H1 (cell line): ENCODE results near the gene C2orf72. TPM values are rescaled to one million over a fixed set of nuclear protein-coding genes. Genes with fewer than 3 reads are reported as not detected.

Source experiments
- CTCF ChIA-PET: fragments of 300-600 bp; sonication (Branson Sonifier 250); formaldehyde crosslinking; loops from one replicate; lab custom pipeline; 2021; ENCODE audit not compliant: partially characterized antibody; lab: Charles Lee
- POLR2A ChIA-PET: fragments of 300-600 bp; sonication (Branson Sonifier 250); formaldehyde crosslinking; loops from one replicate; lab custom pipeline; 2021; ENCODE audit warnings: inconsistent platforms; ENCODE audit not compliant: partially characterized antibody; lab: Charles Lee
- DNase-seq, 2 experiments: peaks; one replicate each; pipeline versions ENCODE4 v3.0.0 to v3.0.0-alpha.2; 2010 to 2022; ENCODE audit warnings: low spot score in 2 of 2, low read depth in 1 of 2, mixed read lengths in 1 of 2
- FAIRE-seq: peaks from 2 replicates; lab custom pipeline; 2011; peaks lifted over from hg19 to GRCh38; lab: Jason Lieb, UNC
- H2AFZ ChIP-seq: 2 replicates; pipeline ENCODE4 v1.8.1; 2012; ENCODE audit warnings: low read length, inconsistent platforms
- H2AK5ac ChIP-seq: 2 replicates; pipeline ENCODE4 v1.6.1; 2013; ENCODE audit warnings: low read depth, low read length
- H2BK120ac ChIP-seq: replicated peaks from 2 replicates; pipeline ENCODE3; 2013; ENCODE audit warnings: low read depth, low read length, inconsistent platforms
- H2BK12ac ChIP-seq: 2 replicates; pipeline ENCODE4 v1.6.1; 2013; ENCODE audit warnings: low read depth, low read length
- H2BK15ac ChIP-seq: 2 replicates; pipeline ENCODE4 v1.6.1; 2013; ENCODE audit warnings: low read length
- H2BK20ac ChIP-seq: 2 replicates; pipeline ENCODE4 v1.6.1; 2013; ENCODE audit warnings: low read length
- H2BK5ac ChIP-seq: 2 replicates; pipeline ENCODE4 v1.6.1; 2013; ENCODE audit warnings: low read depth, low read length
- H3K14ac ChIP-seq: 2 replicates; pipeline ENCODE4 v1.6.1; 2013; ENCODE audit warnings: inconsistent platforms; ENCODE audit not compliant: insufficient read length
- H3K18ac ChIP-seq: 2 replicates; pipeline ENCODE4 v1.6.1; 2013; ENCODE audit warnings: low read length; ENCODE audit errors: extremely low read depth
- H3K23ac ChIP-seq: 2 replicates; pipeline ENCODE4 v1.6.1; 2013; ENCODE audit warnings: inconsistent platforms; ENCODE audit not compliant: insufficient read length
- H3K23me2 ChIP-seq: 2 replicates; pipeline ENCODE4 v1.6.1; 2013; ENCODE audit warnings: low read depth, low read length
- H3K27ac ChIP-seq: 2 replicates; pipeline ENCODE4 v1.6.1; 2011; ENCODE audit warnings: low read depth, low read length, inconsistent platforms
- H3K27me3 ChIP-seq, 4 experiments: replicated peaks in 1 of 4; 1 replicate in 1 of 4; 2 replicates in 3 of 4; pipeline versions ENCODE4 v1.6.1 to v1.8.1; 2011 to 2013; ENCODE audit warnings: low read length in 3 of 4, mild to moderate bottlenecking in 3 of 4, inconsistent platforms in 2 of 4, mixed read lengths in 2 of 4, moderate library complexity in 1 of 4; ENCODE audit not compliant: control insufficient read depth in 3 of 4, insufficient read depth in 3 of 4; ENCODE audit errors: extremely low read depth in 1 of 4
- H3K36me3 ChIP-seq, 4 experiments: 2 replicates each; pipeline versions ENCODE4 v1.6.1 to v1.8.1; 2011 to 2013; ENCODE audit warnings: mild to moderate bottlenecking in 4 of 4, low read length in 3 of 4, moderate library complexity in 2 of 4, control low read depth in 1 of 4, inconsistent platforms in 1 of 4; ENCODE audit not compliant: insufficient read depth in 4 of 4, control insufficient read depth in 2 of 4
- H3K4ac ChIP-seq: replicated peaks from 2 replicates; pipeline ENCODE3; 2013; ENCODE audit warnings: low read length, low read depth, mixed read lengths, inconsistent platforms; ENCODE audit not compliant: insufficient read length
- H3K4me1 ChIP-seq, 4 experiments: replicated peaks in 1 of 4; 1 replicate in 1 of 4; 2 replicates in 3 of 4; pipeline versions ENCODE4 v1.6.1 to v1.8.1; 2011 to 2013; ENCODE audit warnings: low read length in 3 of 4, inconsistent platforms in 2 of 4, mixed read lengths in 1 of 4; ENCODE audit not compliant: insufficient read depth in 4 of 4, control insufficient read depth in 3 of 4
- H3K4me2 ChIP-seq, 2 experiments: 2 replicates each; pipeline versions ENCODE4 v1.6.1 to v1.8.1; 2011 to 2013; ENCODE audit warnings: low read depth in 2 of 2, low read length in 2 of 2, control low read depth in 1 of 2, inconsistent platforms in 1 of 2, mild to moderate bottlenecking in 1 of 2; ENCODE audit not compliant: insufficient read depth in 1 of 2
- H3K4me3 ChIP-seq, 4 experiments: fragments of 200-600, 300-600 bp in 1 of 4; sonication (generic), shearing (Covaris generic), sonication (Bioruptor Twin) in 1 of 4; 2 replicates each; pipeline versions ENCODE4 v1.5.1 to v1.8.1; 2011 to 2016; ENCODE audit warnings: low read length in 4 of 4, low read depth in 3 of 4, control low read depth in 2 of 4, inconsistent platforms in 2 of 4, mild to moderate bottlenecking in 2 of 4, mixed read lengths in 1 of 4, moderate library complexity in 1 of 4; ENCODE audit not compliant: insufficient read depth in 2 of 4; ENCODE audit errors: extremely low read depth in 1 of 4
- H3K56ac ChIP-seq: replicated peaks from 2 replicates; pipeline ENCODE3; 2013; ENCODE audit warnings: low read depth, mild to moderate bottlenecking, mixed read lengths, low read length, inconsistent platforms; ENCODE audit not compliant: insufficient read length
- H3K79me1 ChIP-seq: 2 replicates; pipeline ENCODE4 v1.6.1; 2013; ENCODE audit warnings: low read depth, low read length, control low read depth
- H3K79me2 ChIP-seq, 2 experiments: 2 replicates each; pipeline versions ENCODE4 v1.6.1 to v1.8.1; 2012 to 2013; ENCODE audit warnings: low read length in 2 of 2, mild to moderate bottlenecking in 2 of 2, inconsistent platforms in 1 of 2; ENCODE audit not compliant: insufficient read depth in 2 of 2, control insufficient read depth in 1 of 2
- H3K9ac ChIP-seq, 4 experiments: replicated peaks in 1 of 4; 1 replicate in 1 of 4; 2 replicates in 3 of 4; pipeline versions ENCODE4 v1.6.1 to v1.8.1; 2011 to 2013; ENCODE audit warnings: low read depth in 3 of 4, low read length in 3 of 4, control low read depth in 2 of 4, mild to moderate bottlenecking in 2 of 4, moderate library complexity in 2 of 4, inconsistent platforms in 1 of 4; ENCODE audit errors: extremely low read depth in 1 of 4
- H3K9me3 ChIP-seq, 2 experiments: 2 replicates each; pipeline versions ENCODE4 v1.6.1 to v1.8.1; 2012 to 2013; ENCODE audit warnings: mild to moderate bottlenecking in 2 of 2, moderate library complexity in 2 of 2, control low read depth in 1 of 2, inconsistent platforms in 1 of 2, low read depth in 1 of 2, low read length in 1 of 2, mixed read lengths in 1 of 2; ENCODE audit not compliant: insufficient read depth in 2 of 2
- H4K20me1 ChIP-seq, 2 experiments: replicated peaks in 1 of 2; 2 replicates each; pipeline versions ENCODE3 to v1.8.1; 2011 to 2013; ENCODE audit warnings: inconsistent platforms in 2 of 2, low read length in 2 of 2, mild to moderate bottlenecking in 1 of 2; ENCODE audit not compliant: insufficient read depth in 2 of 2, control insufficient read depth in 1 of 2
- H4K5ac ChIP-seq: 2 replicates; pipeline ENCODE4 v1.6.1; 2013; ENCODE audit warnings: low read length, low read depth, mixed read lengths, inconsistent platforms; ENCODE audit not compliant: insufficient read length
- H4K8ac ChIP-seq: 2 replicates; pipeline ENCODE4 v1.8.0; 2013; ENCODE audit warnings: mild to moderate bottlenecking, moderate library complexity, low read length, inconsistent platforms; ENCODE audit not compliant: insufficient read depth; ENCODE audit errors: extremely low read depth
- H4K91ac ChIP-seq: replicated peaks from 2 replicates; pipeline ENCODE3; 2013; ENCODE audit warnings: low read length, mixed read lengths, inconsistent platforms; ENCODE audit not compliant: insufficient read length
- WGBS, 2 experiments: shearing (Covaris generic) in 1 of 2; methylation state at CpG; one replicate each; pipeline versions ENCODE4 v1.1.6 to v1.1.7; 2013 to 2015; ENCODE audit warnings: low lambda C conversion rate in 2 of 2, mixed read lengths in 2 of 2, inconsistent platforms in 1 of 2, low coverage in 1 of 2, missing lambda C conversion rate in 1 of 2; ENCODE audit not compliant: insufficient replicate concordance in 2 of 2, insufficient coverage in 1 of 2, insufficient read length in 1 of 2; ENCODE audit errors: extremely low coverage in 1 of 2, missing lambda C conversion rate in 1 of 2; 5-methylcytosine and 5-hydroxymethylcytosine counted together
- polyA plus RNA-seq, 7 experiments: library from polyadenylated mRNA; depleted of rRNA in 3 of 7; stranded (reverse) in 5 of 7; unstranded in 2 of 7; fragments of >200 nt in 5 of 7; fragments of 200-250 nt in 2 of 7; gene quantifications; 1 replicate in 5 of 7; 2 replicates in 1 of 7; 4 replicates in 1 of 7; pipeline versions ENCODE4 v1.2.1 to v1.2.3, GENCODE V29; 2011 to 2013; ENCODE audit warnings: missing spikeins in 2 of 7, mixed read lengths in 2 of 7
- total RNA-seq: library from RNA; stranded (reverse); fragmentation: NEBNext Ultra II Directional; extraction: Animal tissue kit (Norgen Biotek cat#: 25700); gene quantifications from 2 replicates; pipeline ENCODE4 v1.2.1, GENCODE V29; 2021
- TF ChIP-seq, protein P1 (sequence below): IDR thresholded peaks from 2 replicates; pipeline ENCODE4 v1.6.1; 2011; ENCODE audit warnings: low read length, improper control_type of control experiment

The C2orf72 gene
- total and polyA plus RNA-seq, 2 of the 8 experiments (the other 6 are each of a cell fraction or from before 2014, with no cell fraction given) = 1.1 to 1.7 TPM

DNA sequence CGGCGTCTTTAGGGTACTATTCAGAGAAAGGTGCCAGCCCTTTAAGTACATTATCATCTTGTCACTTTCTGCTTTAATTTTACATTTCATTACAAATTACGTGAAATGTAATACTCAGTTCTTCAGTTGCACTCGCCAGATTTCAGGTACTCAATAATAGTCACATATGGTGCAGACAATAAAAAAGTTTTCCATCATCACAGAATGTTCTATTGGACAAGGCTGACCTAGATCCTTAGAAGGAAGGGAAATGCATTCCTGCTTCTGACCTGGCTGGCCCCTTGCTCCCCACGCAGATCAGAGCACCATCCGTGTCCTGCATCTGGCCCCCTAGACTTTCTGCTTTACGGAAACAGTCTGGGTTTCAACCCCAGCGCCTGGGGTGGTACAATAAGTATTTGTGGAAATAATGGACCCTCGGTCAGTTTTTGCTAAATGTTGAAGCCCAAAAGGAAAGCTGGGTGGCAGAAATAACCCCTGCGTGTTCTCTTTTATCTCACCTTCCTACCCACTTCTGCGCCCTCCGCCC lies 681 bp upstream of the C2orf72 start:
- POLR2A ChIA-PET = interaction anchor here (1.3 kb wide), 1 partner anchor 21 kb away, joined by 3 read pairs; no protein-coding TSS in a partner anchor
- no peak overlapping the region for H2BK12ac ChIP-seq
- H3K4ac ChIP-seq = no peak overlapping the region
- TF ChIP-seq, protein P1, sequence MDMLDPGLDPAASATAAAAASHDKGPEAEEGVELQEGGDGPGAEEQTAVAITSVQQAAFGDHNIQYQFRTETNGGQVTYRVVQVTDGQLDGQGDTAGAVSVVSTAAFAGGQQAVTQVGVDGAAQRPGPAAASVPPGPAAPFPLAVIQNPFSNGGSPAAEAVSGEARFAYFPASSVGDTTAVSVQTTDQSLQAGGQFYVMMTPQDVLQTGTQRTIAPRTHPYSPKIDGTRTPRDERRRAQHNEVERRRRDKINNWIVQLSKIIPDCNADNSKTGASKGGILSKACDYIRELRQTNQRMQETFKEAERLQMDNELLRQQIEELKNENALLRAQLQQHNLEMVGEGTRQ = no peak

More for the DNA sequence above, 681 bp upstream of the C2orf72 start:
- no peaks in the 10 kb centered on the region for H3K79me2 ChIP-seq
- H4K5ac ChIP-seq = no peak overlapping the region
- H3K27me3 ChIP-seq = peaks cover 24 to 34% (median 33%) of the 10 kb centered on the region in 4 experiments
- H3K9me3 ChIP-seq = no peaks in the 10 kb centered on the region
- CTCF ChIA-PET = interaction anchor here (0.8 kb wide), 1 partner anchor 68 kb away, joined by 3 read pairs; no protein-coding TSS in a partner anchor
- no peak overlapping the region for H3K27ac ChIP-seq
- no peak overlapping the region for H3K9ac ChIP-seq
- H3K36me3 ChIP-seq = no peaks in the 10 kb centered on the region
- H2BK120ac ChIP-seq = no peak overlapping the region
- peaks cover 0 to 6% (median under 1%) of the 10 kb centered on the region in 4 experiments; a peak in 4 of 7 replicates for H3K4me1 ChIP-seq
- H3K23me2 ChIP-seq = peaks cover 5% of the 10 kb centered on the region
- no peak overlapping the region for H3K14ac ChIP-seq
- H3K18ac ChIP-seq = no peak overlapping the region
- no peak for FAIRE-seq
- no peak overlapping the region for H2BK20ac ChIP-seq
- H2AK5ac ChIP-seq = no peak overlapping the region
- WGBS, 2 experiments = 74% methylated on average over 10 of the region's 12 CpGs; no CpG with 5 or more reads in 1 of the 2 experiments
- no peak overlapping the region for H3K23ac ChIP-seq
- H4K8ac ChIP-seq = no peak overlapping the region
- no peak overlapping the region for H2AFZ ChIP-seq
- no peak for DNase-seq
- no peak overlapping the region for H3K56ac ChIP-seq
- no peak overlapping the region for H2BK15ac ChIP-seq
- no peaks in the 10 kb centered on the region for H3K79me1 ChIP-seq
- no peak overlapping the region for H4K91ac ChIP-seq
- H2BK5ac ChIP-seq = no peak overlapping the region
- no peaks in the 10 kb centered on the region for H4K20me1 ChIP-seq
- H3K4me2 ChIP-seq = peak overlapping the region in 1 of 2 experiments; percentile 85; a peak in 1 of 4 replicates
- peak overlapping the region in 1 of 4 experiments; percentile 33; a peak in 1 of 8 replicates for H3K4me3 ChIP-seq
